Ishikawa (cell line): ENCODE data around the gene SLC12A7.

Experiments used
- CEBPB ChIP-seq: IDR thresholded peaks from 2 replicates; pipeline ENCODE4 v1.6.1; 2012
- EGR1 ChIP-seq: IDR thresholded peaks from 2 replicates; pipeline ENCODE4 v1.6.1; 2012
- EP300 ChIP-seq: IDR thresholded peaks from 2 replicates; pipeline ENCODE4 v1.6.1; 2012; ENCODE audit warnings: borderline replicate concordance
- FOXM1 ChIP-seq: IDR thresholded peaks from 2 replicates; pipeline ENCODE4 v1.6.1; 2012; ENCODE audit warnings: low read depth, borderline replicate concordance
- RAD21 ChIP-seq: IDR thresholded peaks from 2 replicates; pipeline ENCODE4 v1.6.1; 2012; ENCODE audit warnings: low read depth
- REST ChIP-seq: IDR thresholded peaks from 2 replicates; pipeline ENCODE4 v1.6.1; 2012; ENCODE audit warnings: low read depth, mild to moderate bottlenecking
- TAF1 ChIP-seq: IDR thresholded peaks from 2 replicates; pipeline ENCODE4 v1.6.1; 2012; ENCODE audit warnings: low read depth, mild to moderate bottlenecking
- TCF12 ChIP-seq: IDR thresholded peaks from 2 replicates; pipeline ENCODE4 v1.6.1; 2012; ENCODE audit warnings: low read depth
- YY1 ChIP-seq: IDR thresholded peaks from 2 replicates; pipeline ENCODE4 v1.6.1; 2012; ENCODE audit warnings: low read depth
- ZBTB7A ChIP-seq: IDR thresholded peaks from 2 replicates; pipeline ENCODE4 v1.6.1; 2012; ENCODE audit warnings: low read depth
- TF ChIP-seq, protein P1 (sequence below): IDR thresholded peaks from 2 replicates; pipeline ENCODE4 v1.6.1; 2012

GRCh38 chr5:1032011-1032410 is 79.9 kb downstream of the SLC12A7 start:
- TF ChIP-seq RAD21 (no peak), CEBPB (no peak), EP300 (no peak), TAF1 (no peak), FOXM1 (no peak), ZBTB7A (no peak), YY1 (no peak), TCF12 (no peak), EGR1 (no peak), REST (no peak)
- TF ChIP-seq, protein P1, sequence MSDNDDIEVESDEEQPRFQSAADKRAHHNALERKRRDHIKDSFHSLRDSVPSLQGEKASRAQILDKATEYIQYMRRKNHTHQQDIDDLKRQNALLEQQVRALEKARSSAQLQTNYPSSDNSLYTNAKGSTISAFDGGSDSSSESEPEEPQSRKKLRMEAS, result no peak
